ENCODE results near the gene VSTM5.

DNA sequence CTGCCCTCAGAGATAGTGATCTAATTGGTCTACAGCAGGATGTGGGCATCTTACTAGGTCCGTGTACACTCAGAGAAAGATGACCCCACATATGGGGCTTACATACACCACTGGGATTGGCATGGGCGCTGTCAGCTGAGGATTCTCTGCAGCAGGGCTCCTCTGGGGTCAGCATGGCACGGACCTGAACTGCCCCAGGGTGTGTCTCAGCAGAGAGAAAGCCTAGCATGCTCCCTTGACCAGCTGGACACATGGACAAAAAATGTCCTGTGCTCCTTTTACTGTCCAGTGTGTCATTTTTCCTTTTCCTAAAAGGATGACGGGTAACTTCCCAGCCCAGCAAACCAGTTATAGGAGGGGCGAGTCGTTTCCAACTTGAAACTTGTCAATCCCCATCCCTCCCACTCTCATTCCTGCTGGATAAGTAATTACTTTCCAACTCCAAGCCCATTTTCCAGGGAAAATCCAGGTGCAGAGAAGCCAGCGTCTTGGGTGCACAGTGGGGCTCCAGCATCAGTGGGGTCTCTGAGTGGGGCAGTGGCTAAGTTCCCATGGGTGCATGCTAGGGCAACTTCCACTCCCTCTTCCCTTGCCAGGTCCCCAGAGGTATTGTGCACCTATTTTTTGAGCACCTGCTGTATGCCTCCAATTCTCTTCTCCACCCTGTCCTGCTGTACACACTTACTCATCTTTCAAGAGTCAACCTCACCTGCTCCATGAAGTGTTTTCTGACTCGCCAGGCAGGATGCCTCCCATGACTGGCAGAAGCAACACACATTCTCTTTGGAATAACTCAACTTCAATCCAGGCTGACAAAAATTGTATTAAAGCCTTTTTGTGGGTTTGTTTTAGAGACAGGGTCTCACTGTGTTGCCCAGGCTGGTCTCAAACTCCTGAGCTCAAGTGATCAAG, 5.0 kb downstream of the VSTM5 start:
- TF ChIP-seq CTCF (IDR thresholded peaks at IDR 0.05; ENCODE audit: low read depth, low read length, missing input control) (no peak), RXRA (IDR thresholded peaks at IDR 0.05) (no peak)
